SU-DHL-6 (cell line): ENCODE measurements around the gene GPR50.

ENCODE experiments used
- H2AFZ ChIP-seq: fragments of 200-600 bp; sonication (generic); 2 replicates; pipeline ENCODE4 v1.6.1; 2014; ENCODE audit warnings: low read depth, mild to moderate bottlenecking, moderate library complexity, mixed read lengths, antibody characterized with exemption, low read length; ENCODE audit not compliant: severe bottlenecking
- H3F3A ChIP-seq: fragments of 200-600 bp; shearing (Covaris generic); 2 replicates; pipeline ENCODE4 v1.6.0; 2016; ENCODE audit warnings: antibody characterized with exemption, mild to moderate bottlenecking; ENCODE audit not compliant: insufficient read depth
- H3K27ac ChIP-seq: fragments of 200-600 bp; sonication (generic); 2 replicates; pipeline ENCODE4 v1.5.1; 2016; ENCODE audit warnings: low read depth, mild to moderate bottlenecking, low read length, moderate library complexity, mixed read lengths
- H3K27me3 ChIP-seq: fragments of 200-600 bp; sonication (generic), shearing (Covaris generic); 2 replicates; pipeline ENCODE4 v1.6.0; 2014; ENCODE audit warnings: mild to moderate bottlenecking, low read length
- H3K36me3 ChIP-seq: fragments of 200-600 bp; sonication (generic); 2 replicates; pipeline ENCODE4 v1.6.1; 2014; ENCODE audit warnings: mild to moderate bottlenecking, low read length, mixed read lengths
- H3K4me2 ChIP-seq: fragments of 300-600, 200-600 bp; shearing (Covaris generic), sonication (generic); 2 replicates; pipeline ENCODE4 v1.6.0; 2014; ENCODE audit warnings: low read length, low read depth, mild to moderate bottlenecking; ENCODE audit not compliant: poor library complexity, severe bottlenecking
- H3K4me3 ChIP-seq: fragments of 200-600 bp; sonication (generic); 2 replicates; pipeline ENCODE4 v1.5.1; 2014; ENCODE audit warnings: antibody characterized with exemption, low read length, mild to moderate bottlenecking, mixed read lengths; ENCODE audit not compliant: insufficient read depth, poor library complexity, severe bottlenecking
- H3K79me2 ChIP-seq: fragments of 200-600 bp; sonication (generic); 2 replicates; pipeline ENCODE4 v1.6.1; 2014; ENCODE audit warnings: mild to moderate bottlenecking, low read length, moderate library complexity; ENCODE audit not compliant: insufficient read depth
- H3K9ac ChIP-seq: fragments of 200-600 bp; sonication (generic); 2 replicates; pipeline ENCODE4 v1.7.0; 2014; ENCODE audit warnings: mild to moderate bottlenecking, low read length
- H3K9me2 ChIP-seq: fragments of 200-600 bp; sonication (generic); replicated peaks from 2 replicates; pipeline ENCODE4 v1.6.1; 2014; ENCODE audit warnings: low read length; ENCODE audit not compliant: insufficient read depth
- H3K9me3 ChIP-seq: fragments of 200-600 bp; sonication (generic); 2 replicates; pipeline ENCODE4 v1.6.1; 2014; ENCODE audit warnings: low read length, mixed read lengths; ENCODE audit not compliant: insufficient read depth
- H4K20me1 ChIP-seq: fragments of 200-600 bp; sonication (generic); 2 replicates; pipeline ENCODE4 v1.6.1; 2014; ENCODE audit warnings: low read depth, mild to moderate bottlenecking, antibody characterized with exemption, low read length, moderate library complexity, mixed read lengths
- EZH2phosphoT487 ChIP-seq: fragments of 200-600 bp; sonication (generic), shearing (Covaris generic); conservative IDR thresholded peaks from 2 replicates; pipeline ENCODE4 v1.6.1; 2018; ENCODE audit warnings: mild to moderate bottlenecking, antibody characterized with exemption, low read length, moderate library complexity, mixed read lengths
- TF ChIP-seq, protein P1 (sequence below): fragments of 200-600 bp; sonication (generic); IDR thresholded peaks from one replicate; pipeline ENCODE4 v1.5.1; 2017; ENCODE audit warnings: antibody characterized with exemption, mild to moderate bottlenecking, low read length, moderate library complexity; ENCODE audit not compliant: insufficient read depth, poor library complexity, severe bottlenecking

The GPR50 gene

DNA sequence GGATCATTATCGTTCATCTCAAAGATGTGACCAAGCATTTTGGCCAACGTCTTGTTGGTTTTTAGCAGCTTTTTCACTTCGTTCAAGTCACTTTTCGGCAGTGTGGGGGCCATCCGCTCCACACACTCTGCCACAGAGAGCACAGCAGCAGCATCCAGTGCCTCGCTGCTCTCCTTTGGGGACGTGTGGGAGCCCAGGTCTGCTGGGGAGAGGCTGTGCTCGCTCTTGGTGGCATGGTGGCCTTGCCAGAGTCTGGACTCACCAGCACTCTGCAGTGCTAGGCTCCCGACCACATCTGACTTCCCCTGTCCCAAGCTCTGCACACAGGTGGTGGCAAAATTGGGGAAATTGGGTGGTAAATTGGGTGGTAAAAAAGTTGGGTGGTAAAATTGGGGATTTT lies 50.6 kb downstream of the GPR50 start:
- no peak overlapping the region for H3K4me3 ChIP-seq
- H3K79me2 ChIP-seq, result no peaks in the 10 kb centered on the region
- H3K27me3 ChIP-seq, result no peaks in the 10 kb centered on the region
- H3K27ac ChIP-seq, result no peak overlapping the region
- H3K9me3 ChIP-seq, result no peaks in the 10 kb centered on the region
- TF ChIP-seq EZH2phosphoT487, result no peak
- no peak overlapping the region for H2AFZ ChIP-seq
- no peak overlapping the region for H3K4me2 ChIP-seq
- H3K9me2 ChIP-seq, result no peaks in the 10 kb centered on the region
- H3F3A ChIP-seq, result no peaks in the 10 kb centered on the region
- H4K20me1 ChIP-seq, result no peaks in the 10 kb centered on the region
- H3K36me3 ChIP-seq, result no peaks in the 10 kb centered on the region
- H3K9ac ChIP-seq, result no peak overlapping the region

DNA sequence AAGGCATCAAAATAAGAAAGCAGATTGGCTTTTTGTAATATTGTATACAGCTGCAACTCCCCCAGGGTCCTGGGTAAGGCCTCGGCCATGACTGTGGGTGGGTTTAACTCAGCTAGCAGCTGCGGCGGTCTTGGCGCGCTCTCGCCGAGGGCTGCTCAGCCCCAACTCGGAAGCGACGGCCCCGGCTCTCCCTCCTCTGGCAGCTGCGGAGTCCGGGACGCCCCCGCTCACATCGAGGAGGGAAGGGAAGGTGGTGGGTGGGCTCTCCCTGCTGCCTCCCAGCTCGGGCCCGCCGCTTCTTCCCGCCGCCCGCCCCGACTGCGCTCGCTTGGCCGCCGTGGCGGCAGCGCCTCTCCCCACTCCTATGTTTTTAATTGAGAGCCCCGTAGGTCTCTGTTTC lies 51.2 kb downstream of the GPR50 start:
- TF ChIP-seq, protein P1, sequence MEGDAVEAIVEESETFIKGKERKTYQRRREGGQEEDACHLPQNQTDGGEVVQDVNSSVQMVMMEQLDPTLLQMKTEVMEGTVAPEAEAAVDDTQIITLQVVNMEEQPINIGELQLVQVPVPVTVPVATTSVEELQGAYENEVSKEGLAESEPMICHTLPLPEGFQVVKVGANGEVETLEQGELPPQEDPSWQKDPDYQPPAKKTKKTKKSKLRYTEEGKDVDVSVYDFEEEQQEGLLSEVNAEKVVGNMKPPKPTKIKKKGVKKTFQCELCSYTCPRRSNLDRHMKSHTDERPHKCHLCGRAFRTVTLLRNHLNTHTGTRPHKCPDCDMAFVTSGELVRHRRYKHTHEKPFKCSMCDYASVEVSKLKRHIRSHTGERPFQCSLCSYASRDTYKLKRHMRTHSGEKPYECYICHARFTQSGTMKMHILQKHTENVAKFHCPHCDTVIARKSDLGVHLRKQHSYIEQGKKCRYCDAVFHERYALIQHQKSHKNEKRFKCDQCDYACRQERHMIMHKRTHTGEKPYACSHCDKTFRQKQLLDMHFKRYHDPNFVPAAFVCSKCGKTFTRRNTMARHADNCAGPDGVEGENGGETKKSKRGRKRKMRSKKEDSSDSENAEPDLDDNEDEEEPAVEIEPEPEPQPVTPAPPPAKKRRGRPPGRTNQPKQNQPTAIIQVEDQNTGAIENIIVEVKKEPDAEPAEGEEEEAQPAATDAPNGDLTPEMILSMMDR, result no peak
- TF ChIP-seq EZH2phosphoT487, result no peak
- Histone ChIP-seq H3K27me3 (no peaks in the 10 kb centered on the region), H4K20me1 (no peaks in the 10 kb centered on the region), H3K9me3 (no peaks in the 10 kb centered on the region), H3K79me2 (no peaks in the 10 kb centered on the region), H3K36me3 (no peaks in the 10 kb centered on the region), H3K9ac (no peak overlapping the region), H3K27ac (no peak overlapping the region), H3K4me3 (no peak overlapping the region), H3K4me2 (no peak overlapping the region), H3K9me2 (no peaks in the 10 kb centered on the region), H3F3A (no peaks in the 10 kb centered on the region), H2AFZ (no peak overlapping the region)

DNA sequence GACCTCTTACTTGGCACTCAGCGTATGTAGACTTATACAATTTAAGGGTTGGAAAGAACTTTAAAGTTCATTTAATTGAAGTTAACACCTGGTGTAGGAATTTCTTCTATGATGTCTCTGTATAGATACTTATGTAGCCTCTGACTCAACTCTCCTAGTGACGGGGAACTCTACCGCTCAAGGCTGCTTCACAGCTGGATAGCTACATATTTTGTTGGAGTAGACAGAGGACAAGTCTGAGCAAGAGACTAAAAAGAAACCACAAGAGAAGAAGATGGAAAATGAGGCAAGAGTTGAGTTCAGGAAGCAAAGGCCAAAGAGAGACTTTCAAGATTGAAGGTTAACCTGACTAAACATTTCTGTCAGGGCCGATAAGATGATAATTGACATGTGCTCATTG lies 52.6 kb downstream of the GPR50 start:
- Histone ChIP-seq H3K4me3 (no peak overlapping the region), H3K27me3 (no peaks in the 10 kb centered on the region), H3K9ac (no peak overlapping the region), H3K79me2 (no peaks in the 10 kb centered on the region), H2AFZ (no peak overlapping the region), H3K4me2 (no peak overlapping the region), H4K20me1 (no peaks in the 10 kb centered on the region), H3K27ac (no peak overlapping the region), H3K9me3 (no peaks in the 10 kb centered on the region), H3F3A (no peaks in the 10 kb centered on the region), H3K36me3 (no peaks in the 10 kb centered on the region), H3K9me2 (no peaks in the 10 kb centered on the region)
- no peak for TF ChIP-seq EZH2phosphoT487
- TF ChIP-seq, protein P1, result no peak
